ENCODE data around the gene POTEC. TPM values are rescaled to one million over a fixed set of nuclear protein-coding genes. Genes with fewer than 3 reads are reported as not detected.
"Not testable (repeated sequence)": the region's sequence is repeated elsewhere in the genome, so short reads cannot be mapped to it uniquely, and the experiment has no call there.

The POTEC gene
- not detected for total RNA-seq (2021; fragmentation: NEBNext Ultra II Directional; extraction: Animal tissue kit (Norgen Biotek cat#: 25700))
- long read RNA-seq = 0 reads

DNA sequence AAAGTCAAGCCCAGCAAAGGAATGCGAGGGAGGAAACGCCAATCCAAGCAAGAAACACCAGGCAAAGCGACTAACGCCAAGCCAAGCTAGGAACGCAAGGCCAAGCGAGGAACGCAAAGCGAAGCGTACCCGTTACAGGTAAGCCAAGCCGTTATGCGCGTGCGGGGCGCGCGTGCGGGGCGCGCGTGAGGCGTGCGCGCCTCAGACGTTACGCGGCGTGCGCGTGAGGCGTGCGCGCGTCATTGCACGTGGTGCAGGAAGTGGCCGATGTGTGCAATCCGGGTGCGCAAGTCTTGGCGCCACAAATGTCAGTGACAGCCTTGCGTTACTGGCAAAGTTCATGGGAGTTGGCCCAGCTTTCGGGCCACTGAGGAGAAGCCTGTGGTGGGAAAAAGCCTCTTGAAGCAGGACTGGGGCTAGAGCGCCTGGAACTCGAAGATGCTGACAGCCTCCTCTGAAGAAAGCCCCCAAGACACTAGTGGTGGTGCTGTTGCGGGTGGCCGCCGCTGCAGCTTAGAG, at the start of gene POTEC:
POTEC (minus strand) TSS at position 155 of the 519 bp plus-strand sequence. CDS start 454 bp downstream, outside the sequence.
- not testable (repeated sequence) for H3K4me1 Mint-ChIP-seq (ENCODE audit: low read depth); H3K27ac Mint-ChIP-seq; H3K36me3 Mint-ChIP-seq (ENCODE audit: low read depth); DNase-seq; H3K27me3 Mint-ChIP-seq (ENCODE audit: insufficient read depth); H3K4me3 Mint-ChIP-seq
- peaks cover 11% of the 10 kb centered on the region for H3K9me3 Mint-ChIP-seq

- Mint-ChIP-seq H3K4me3 (no peak overlapping the region), H3K36me3 (ENCODE audit: low read depth) (no peaks in the 10 kb centered on the region), H3K27me3 (ENCODE audit: insufficient read depth) (no peaks in the 10 kb centered on the region), H3K4me1 (ENCODE audit: low read depth) (no peaks in the 10 kb centered on the region), H3K9me3 (peaks cover 22% of the 10 kb centered on the region), H3K27ac (no peak overlapping the region)
- TF ChIP-seq, protein P1, sequence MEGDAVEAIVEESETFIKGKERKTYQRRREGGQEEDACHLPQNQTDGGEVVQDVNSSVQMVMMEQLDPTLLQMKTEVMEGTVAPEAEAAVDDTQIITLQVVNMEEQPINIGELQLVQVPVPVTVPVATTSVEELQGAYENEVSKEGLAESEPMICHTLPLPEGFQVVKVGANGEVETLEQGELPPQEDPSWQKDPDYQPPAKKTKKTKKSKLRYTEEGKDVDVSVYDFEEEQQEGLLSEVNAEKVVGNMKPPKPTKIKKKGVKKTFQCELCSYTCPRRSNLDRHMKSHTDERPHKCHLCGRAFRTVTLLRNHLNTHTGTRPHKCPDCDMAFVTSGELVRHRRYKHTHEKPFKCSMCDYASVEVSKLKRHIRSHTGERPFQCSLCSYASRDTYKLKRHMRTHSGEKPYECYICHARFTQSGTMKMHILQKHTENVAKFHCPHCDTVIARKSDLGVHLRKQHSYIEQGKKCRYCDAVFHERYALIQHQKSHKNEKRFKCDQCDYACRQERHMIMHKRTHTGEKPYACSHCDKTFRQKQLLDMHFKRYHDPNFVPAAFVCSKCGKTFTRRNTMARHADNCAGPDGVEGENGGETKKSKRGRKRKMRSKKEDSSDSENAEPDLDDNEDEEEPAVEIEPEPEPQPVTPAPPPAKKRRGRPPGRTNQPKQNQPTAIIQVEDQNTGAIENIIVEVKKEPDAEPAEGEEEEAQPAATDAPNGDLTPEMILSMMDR (IDR thresholded peaks at IDR 0.05) = no peak
- DNase-seq = no peak
Observed at GRCh38 chr18:14577971-14578370, 34.6 kb upstream of the POTEC start.

DNA sequence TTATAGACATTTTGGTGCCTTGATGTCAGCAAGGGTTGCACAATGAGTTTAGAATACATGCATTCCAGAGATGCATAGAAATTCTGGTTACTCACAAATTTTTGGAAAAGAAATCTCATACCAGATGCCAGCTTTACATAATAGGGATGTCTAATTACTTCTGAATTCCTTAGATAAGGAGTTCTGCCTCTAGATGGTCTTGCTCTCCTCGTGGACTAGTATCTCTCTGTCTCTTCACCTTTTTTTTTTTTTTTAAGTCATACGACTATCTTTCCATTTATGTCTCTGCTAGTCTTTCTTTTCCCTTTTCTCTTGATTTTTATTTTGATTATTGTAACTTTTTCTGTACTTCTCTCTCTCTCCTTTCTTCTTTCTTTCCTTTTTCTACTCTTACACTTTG, 16.1 kb upstream of the POTEC start:
- not testable (repeated sequence) for DNase-seq; H3K36me3 Mint-ChIP-seq (ENCODE audit: low read depth); H3K27me3 Mint-ChIP-seq (ENCODE audit: insufficient read depth); H3K27ac Mint-ChIP-seq; H3K4me1 Mint-ChIP-seq (ENCODE audit: low read depth); H3K4me3 Mint-ChIP-seq
- H3K9me3 Mint-ChIP-seq = peaks cover 12% of the 10 kb centered on the region; the same call in 1 of the 2 replicates

GRCh38 chr18:14531659-14532058, 11.7 kb downstream of the POTEC start:
- H3K4me3 Mint-ChIP-seq; H3K4me1 Mint-ChIP-seq (ENCODE audit: low read depth); H3K27ac Mint-ChIP-seq; H3K27me3 Mint-ChIP-seq (ENCODE audit: insufficient read depth); H3K36me3 Mint-ChIP-seq (ENCODE audit: low read depth); H3K9me3 Mint-ChIP-seq; DNase-seq: not testable (repeated sequence)

DNA sequence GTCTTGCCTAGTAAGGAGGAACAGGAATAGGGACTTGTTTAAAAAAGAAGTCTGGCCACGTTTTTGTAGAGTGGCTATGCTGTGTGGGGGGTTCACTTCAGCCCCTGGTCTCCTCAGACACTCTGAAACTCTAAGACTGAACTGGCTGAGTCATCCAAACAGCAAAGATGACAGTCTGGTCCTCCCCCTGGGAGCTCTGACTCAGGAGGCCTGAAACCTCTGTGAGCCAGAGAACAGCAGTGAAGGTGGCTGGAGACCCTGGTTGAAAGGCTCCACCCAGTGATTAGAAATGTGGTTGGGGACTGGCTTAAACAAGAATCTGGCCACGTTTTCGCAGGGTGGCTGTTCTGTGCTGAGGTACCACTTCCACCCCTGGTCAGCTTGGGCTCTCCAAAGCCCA, 32.7 kb downstream of the POTEC start:
- DNase-seq; H3K4me3 Mint-ChIP-seq; H3K27ac Mint-ChIP-seq; H3K36me3 Mint-ChIP-seq (ENCODE audit: low read depth); H3K27me3 Mint-ChIP-seq (ENCODE audit: insufficient read depth); H3K4me1 Mint-ChIP-seq (ENCODE audit: low read depth): not testable (repeated sequence)
- H3K9me3 Mint-ChIP-seq = peaks cover 11% of the 10 kb centered on the region

DNA sequence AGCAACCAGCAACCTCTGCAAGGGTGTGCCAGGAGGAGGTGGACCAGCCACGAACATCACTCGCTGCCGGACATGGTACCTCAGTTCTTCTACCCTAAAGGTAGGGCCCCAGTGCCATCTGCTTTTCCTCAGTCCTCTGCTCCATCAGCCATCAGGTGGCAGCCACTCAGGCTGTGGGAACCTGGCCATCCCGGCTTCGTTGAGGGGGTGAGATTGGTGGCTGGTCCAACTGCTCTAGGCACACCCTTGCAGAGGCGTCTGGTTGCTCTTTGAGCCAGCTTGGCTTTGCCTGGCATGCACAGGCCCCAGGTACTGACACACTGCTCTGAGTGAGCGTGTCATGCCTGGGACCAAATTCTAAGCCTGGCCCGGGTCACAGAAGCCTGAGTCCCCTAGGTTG, 39.7 kb downstream of the POTEC start:
- not testable (repeated sequence) for DNase-seq; H3K4me3 Mint-ChIP-seq; H3K27ac Mint-ChIP-seq; H3K36me3 Mint-ChIP-seq (ENCODE audit: low read depth); H3K4me1 Mint-ChIP-seq (ENCODE audit: low read depth); H3K27me3 Mint-ChIP-seq (ENCODE audit: insufficient read depth)
- peaks cover 17% of the 10 kb centered on the region for H3K9me3 Mint-ChIP-seq

- not testable (repeated sequence) for H3K4me3 Mint-ChIP-seq; H3K4me1 Mint-ChIP-seq (ENCODE audit: low read depth); H3K27me3 Mint-ChIP-seq (ENCODE audit: insufficient read depth); H3K36me3 Mint-ChIP-seq (ENCODE audit: low read depth); H3K9me3 Mint-ChIP-seq; H3K27ac Mint-ChIP-seq; DNase-seq
Observed at GRCh38 chr18:14501894-14502293, 41.5 kb downstream of the POTEC start.

DNA sequence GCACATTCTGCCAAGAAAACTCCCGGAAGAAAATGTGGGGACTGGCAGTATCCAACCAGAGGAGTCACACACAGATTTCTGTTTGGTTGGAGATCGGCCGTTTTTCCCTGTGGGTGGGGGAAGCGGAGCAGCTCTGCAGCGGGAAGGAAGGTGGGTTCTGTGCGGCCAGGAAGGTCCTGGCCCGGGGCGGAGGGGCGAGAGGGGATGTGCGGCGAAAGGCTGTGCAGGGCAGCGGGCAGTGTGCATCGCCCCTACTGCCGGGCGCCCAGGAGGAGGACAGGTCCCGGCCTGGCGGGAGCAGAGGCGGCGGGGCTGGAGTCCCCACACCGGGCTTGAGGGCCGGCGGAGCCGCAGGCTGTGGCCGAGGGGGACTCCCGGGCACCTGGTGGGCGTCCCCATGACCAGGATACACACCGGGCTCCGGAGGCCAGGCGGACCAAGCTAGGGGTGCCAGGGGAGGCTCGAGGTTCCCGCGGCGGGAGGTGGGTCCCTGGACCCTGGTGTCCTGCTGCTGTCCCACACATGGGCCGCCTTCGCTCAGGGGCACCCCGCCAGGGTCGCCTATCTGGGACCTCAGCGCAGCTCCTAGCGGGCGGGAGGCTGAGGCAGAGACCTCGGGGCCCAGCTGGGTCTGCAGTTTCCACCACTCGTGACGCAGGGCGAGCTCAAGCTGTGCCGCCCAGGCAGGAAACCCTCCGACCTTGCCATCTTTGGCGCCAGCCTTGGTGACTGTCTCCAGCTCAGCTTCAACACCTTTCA, 54.0 kb downstream of the POTEC start:
- not testable (repeated sequence) for H3K4me3 Mint-ChIP-seq; H3K4me1 Mint-ChIP-seq (ENCODE audit: low read depth); H3K27me3 Mint-ChIP-seq (ENCODE audit: insufficient read depth); H3K36me3 Mint-ChIP-seq (ENCODE audit: low read depth); DNase-seq; H3K27ac Mint-ChIP-seq
- H3K9me3 Mint-ChIP-seq = peaks cover 19% of the 10 kb centered on the region

GRCh38 chr18:14488789-14489188, 54.6 kb downstream of the POTEC start:
- H3K36me3 Mint-ChIP-seq (ENCODE audit: low read depth); H3K4me1 Mint-ChIP-seq (ENCODE audit: low read depth); H3K27me3 Mint-ChIP-seq (ENCODE audit: insufficient read depth); H3K4me3 Mint-ChIP-seq; DNase-seq; H3K27ac Mint-ChIP-seq: not testable (repeated sequence)
- peaks cover 19% of the 10 kb centered on the region for H3K9me3 Mint-ChIP-seq

GRCh38 chr18:14486926-14487580, 56.3 kb downstream of the POTEC start:
- H3K4me3 Mint-ChIP-seq; H3K4me1 Mint-ChIP-seq (ENCODE audit: low read depth); DNase-seq; H3K27ac Mint-ChIP-seq; H3K36me3 Mint-ChIP-seq (ENCODE audit: low read depth); H3K27me3 Mint-ChIP-seq (ENCODE audit: insufficient read depth): not testable (repeated sequence)
- peaks cover 19% of the 10 kb centered on the region for H3K9me3 Mint-ChIP-seq

GRCh38 chr18:14479076-14479475, 64.3 kb downstream of the POTEC start:
- H3K36me3 Mint-ChIP-seq (ENCODE audit: low read depth); H3K9me3 Mint-ChIP-seq; H3K4me1 Mint-ChIP-seq (ENCODE audit: low read depth); H3K4me3 Mint-ChIP-seq; H3K27me3 Mint-ChIP-seq (ENCODE audit: insufficient read depth); H3K27ac Mint-ChIP-seq; DNase-seq: not testable (repeated sequence)

- not testable (repeated sequence) for H3K36me3 Mint-ChIP-seq (ENCODE audit: low read depth); H3K4me1 Mint-ChIP-seq (ENCODE audit: low read depth); H3K27ac Mint-ChIP-seq; H3K4me3 Mint-ChIP-seq; H3K27me3 Mint-ChIP-seq (ENCODE audit: insufficient read depth); DNase-seq; H3K9me3 Mint-ChIP-seq
Observed at GRCh38 chr18:14475520-14475919, 67.9 kb downstream of the POTEC start.

DNA sequence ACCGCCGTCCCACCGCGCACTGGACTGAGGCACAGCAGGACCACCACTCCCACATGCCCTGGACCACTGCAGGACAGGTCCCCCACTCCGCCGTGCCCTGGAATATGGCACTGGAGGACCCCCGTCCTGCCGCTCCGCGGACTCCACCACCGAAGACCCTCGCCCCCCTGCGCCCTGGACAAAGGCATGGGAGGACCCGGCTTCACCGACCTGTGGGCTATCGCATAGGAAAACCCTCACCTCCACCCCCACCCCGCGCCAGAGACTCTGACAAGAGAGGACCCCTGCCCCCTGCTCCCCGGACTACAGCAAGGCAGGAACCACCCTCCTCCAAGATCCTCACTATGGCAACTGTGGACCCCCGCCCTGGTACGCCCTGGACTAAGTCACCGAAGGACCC, 68.6 kb downstream of the POTEC start:
- not testable (repeated sequence) for H3K36me3 Mint-ChIP-seq (ENCODE audit: low read depth); H3K27me3 Mint-ChIP-seq (ENCODE audit: insufficient read depth); H3K4me1 Mint-ChIP-seq (ENCODE audit: low read depth); H3K27ac Mint-ChIP-seq; H3K4me3 Mint-ChIP-seq; DNase-seq; H3K9me3 Mint-ChIP-seq
